ENCODE results near the gene CD302. TPM values are rescaled to one million over a fixed set of nuclear protein-coding genes. Genes with fewer than 3 reads are reported as not detected.

Gene CD302
- total RNA-seq, 1 donor from 2014 or later: 1.1 TPM

- H3K9me3 Mint-ChIP-seq: no peaks in the 10 kb centered on the region
- peaks cover 2% of the 10 kb centered on the region for H3K27me3 Mint-ChIP-seq (ENCODE audit: insufficient read depth, low read depth)
- Histone ChIP-seq H3K4me2 (no peak overlapping the region), H3K9me3 (ENCODE audit: low read depth) (no peaks in the 10 kb centered on the region), H3K27ac (no peak overlapping the region), H3K36me3 (peaks cover 39% of the 10 kb centered on the region), H3K9ac (no peak overlapping the region), H3K4me1 (no peaks in the 10 kb centered on the region), H2AFZ (replicated peaks) (no peak overlapping the region), H3F3A (ENCODE audit: low read depth) (no peaks in the 10 kb centered on the region), H3K79me2 (ENCODE audit: low read depth) (peaks cover 99% of the 10 kb centered on the region), H3K27me3 (no peaks in the 10 kb centered on the region), H3K4me3 (no peak overlapping the region), H4K20me1 (ENCODE audit: low read depth) (peaks cover 78% of the 10 kb centered on the region)
- H3K36me3 Mint-ChIP-seq: peaks cover 30% of the 10 kb centered on the region
- no peak for TF ChIP-seq CTCF (IDR thresholded peaks at IDR 0.05)
- TF ChIP-seq EZH2phosphoT487 (IDR thresholded peaks at IDR 0.05): no peak
- no peak for TF ChIP-seq EZH2 (IDR thresholded peaks at IDR 0.05)
- no peak overlapping the region for H3K27ac Mint-ChIP-seq
- H3K4me1 Mint-ChIP-seq: no peaks in the 10 kb centered on the region
- DNase-seq (ENCODE audit: low spot score): no peak
- no peak overlapping the region for H3K4me3 Mint-ChIP-seq
Observed at GRCh38 chr2:159736048-159736447, 62.0 kb downstream of the CD302 start.

- peaks cover 34% of the 10 kb centered on the region for H3K36me3 Mint-ChIP-seq
- Histone ChIP-seq H3K36me3 (peaks cover 43% of the 10 kb centered on the region), H3K79me2 (ENCODE audit: low read depth) (peaks cover 99% of the 10 kb centered on the region), H3K9me3 (ENCODE audit: low read depth) (no peaks in the 10 kb centered on the region), H3K4me1 (no peaks in the 10 kb centered on the region), H3K4me2 (no peak overlapping the region), H3K9ac (no peak overlapping the region), H3K27ac (no peak overlapping the region), H4K20me1 (ENCODE audit: low read depth) (peaks cover 80% of the 10 kb centered on the region), H3F3A (ENCODE audit: low read depth) (no peaks in the 10 kb centered on the region), H3K27me3 (no peaks in the 10 kb centered on the region), H2AFZ (replicated peaks) (no peak overlapping the region), H3K4me3 (no peak overlapping the region)
- H3K9me3 Mint-ChIP-seq: no peaks in the 10 kb centered on the region
- H3K4me3 Mint-ChIP-seq: no peak overlapping the region
- DNase-seq (ENCODE audit: low spot score): no peak
- no peak overlapping the region for H3K27ac Mint-ChIP-seq
- no peaks in the 10 kb centered on the region for H3K4me1 Mint-ChIP-seq
- H3K27me3 Mint-ChIP-seq (ENCODE audit: insufficient read depth, low read depth): peaks cover 2% of the 10 kb centered on the region
- TF ChIP-seq CTCF (IDR thresholded peaks at IDR 0.05): no peak
- TF ChIP-seq EZH2 (IDR thresholded peaks at IDR 0.05): no peak
- TF ChIP-seq EZH2phosphoT487 (IDR thresholded peaks at IDR 0.05): no peak
Observed at GRCh38 chr2:159735648-159736047, 62.4 kb downstream of the CD302 start.

GRCh38 chr2:159728629-159729028, 69.4 kb downstream of the CD302 start:
- no peak overlapping the region for H3K4me3 Mint-ChIP-seq
- peaks cover 58% of the 10 kb centered on the region for H3K36me3 Mint-ChIP-seq
- Histone ChIP-seq H3K4me1 (no peaks in the 10 kb centered on the region), H3K4me2 (no peak overlapping the region), H3F3A (ENCODE audit: low read depth) (no peaks in the 10 kb centered on the region), H3K27me3 (no peaks in the 10 kb centered on the region), H3K27ac (no peak overlapping the region), H2AFZ (replicated peaks) (no peak overlapping the region), H3K36me3 (peaks cover 38% of the 10 kb centered on the region), H4K20me1 (ENCODE audit: low read depth) (peaks cover 70% of the 10 kb centered on the region), H3K79me2 (ENCODE audit: low read depth) (peaks cover 100% of the 10 kb centered on the region), H3K4me3 (no peak overlapping the region), H3K9ac (no peak overlapping the region), H3K9me3 (ENCODE audit: low read depth) (peaks cover 7% of the 10 kb centered on the region)
- H3K4me1 Mint-ChIP-seq: no peaks in the 10 kb centered on the region
- H3K9me3 Mint-ChIP-seq: peaks cover 36% of the 10 kb centered on the region
- TF ChIP-seq EZH2phosphoT487 (IDR thresholded peaks at IDR 0.05) (no peak), EZH2 (IDR thresholded peaks at IDR 0.05) (no peak), CTCF (IDR thresholded peaks at IDR 0.05) (no peak)
- no peak for DNase-seq (ENCODE audit: low spot score)
- peaks cover 2% of the 10 kb centered on the region for H3K27me3 Mint-ChIP-seq (ENCODE audit: insufficient read depth, low read depth)
- H3K27ac Mint-ChIP-seq: no peak overlapping the region
